ENCODE data around the gene NOXO1.
"Not testable (repeated sequence)": the region's sequence is repeated elsewhere in the genome, so short reads cannot be mapped to it uniquely, and the experiment has no call there.

Gene NOXO1

GRCh38 chr16:1941162-1942046 lies 39.9 kb downstream of the NOXO1 start:
- no peak for DNase-seq (ENCODE audit: low read depth)

GRCh38 chr16:1940273-1941161 lies 40.8 kb downstream of the NOXO1 start:
- no peak for DNase-seq (ENCODE audit: low read depth)

- DNase-seq (ENCODE audit: low read depth) = not testable (repeated sequence)
These were observed 41.4 kb downstream of the NOXO1 start for GRCh38 chr16:1939833-1940232.

GRCh38 chr16:1938910-1939309 lies 42.4 kb downstream of the NOXO1 start:
- no peak for DNase-seq (ENCODE audit: low read depth)

GRCh38 chr16:1938316-1938715 lies 43.0 kb downstream of the NOXO1 start:
- no peak for DNase-seq (ENCODE audit: low read depth)

DNA sequence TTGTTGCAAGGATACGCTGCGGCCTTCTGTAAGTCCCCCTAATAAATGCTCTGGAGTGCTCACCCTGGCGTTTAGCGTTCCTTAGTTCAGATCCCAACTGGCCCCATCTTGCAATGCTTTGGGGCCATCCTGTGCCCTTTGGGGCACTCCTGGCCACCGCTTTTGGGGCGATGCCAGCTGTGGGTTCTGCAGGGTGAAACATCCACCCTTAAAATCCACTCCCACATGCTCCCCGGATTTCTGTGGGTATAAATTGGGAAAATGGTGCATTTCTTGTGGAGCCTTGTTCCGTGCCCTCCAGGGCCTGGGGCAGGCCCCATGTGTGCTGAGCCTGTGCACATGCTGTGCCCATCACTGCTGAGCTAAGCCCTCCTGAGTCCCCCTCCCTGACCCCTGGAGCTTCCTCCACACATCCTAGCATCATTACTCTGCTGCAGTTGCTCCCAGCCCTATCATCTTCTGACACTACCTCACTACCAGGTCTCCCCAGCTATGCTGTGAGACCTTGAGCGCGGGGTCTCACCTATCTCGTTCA lies 44.3 kb downstream of the NOXO1 start:
- no peak for DNase-seq (ENCODE audit: low read depth)

- no peak for DNase-seq (ENCODE audit: low read depth)
These were observed 48.1 kb downstream of the NOXO1 start for GRCh38 chr16:1933097-1933661.

GRCh38 chr16:1932050-1933028 lies 48.9 kb downstream of the NOXO1 start:
- no peak for DNase-seq (ENCODE audit: low read depth)

DNA sequence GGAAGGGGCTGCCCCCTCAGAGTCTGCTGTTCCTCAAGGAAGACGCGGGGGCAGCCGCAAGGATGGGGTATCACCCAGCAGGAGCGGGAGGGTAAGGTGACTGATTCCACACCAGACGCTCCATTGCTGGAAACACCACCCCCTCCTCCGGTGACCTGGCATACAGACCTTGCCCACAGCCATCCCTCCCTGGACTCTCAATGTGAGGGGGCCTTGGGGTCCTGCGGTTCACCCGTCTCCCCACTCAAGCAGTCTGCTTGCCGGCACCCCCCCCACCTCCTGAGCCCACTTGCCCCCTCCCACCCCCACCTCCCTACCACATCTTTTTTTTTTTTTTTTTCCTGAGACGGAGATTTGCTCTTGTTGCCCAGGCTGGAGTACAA lies 50.9 kb downstream of the NOXO1 start:
- no peak for DNase-seq (ENCODE audit: low read depth)

DNA sequence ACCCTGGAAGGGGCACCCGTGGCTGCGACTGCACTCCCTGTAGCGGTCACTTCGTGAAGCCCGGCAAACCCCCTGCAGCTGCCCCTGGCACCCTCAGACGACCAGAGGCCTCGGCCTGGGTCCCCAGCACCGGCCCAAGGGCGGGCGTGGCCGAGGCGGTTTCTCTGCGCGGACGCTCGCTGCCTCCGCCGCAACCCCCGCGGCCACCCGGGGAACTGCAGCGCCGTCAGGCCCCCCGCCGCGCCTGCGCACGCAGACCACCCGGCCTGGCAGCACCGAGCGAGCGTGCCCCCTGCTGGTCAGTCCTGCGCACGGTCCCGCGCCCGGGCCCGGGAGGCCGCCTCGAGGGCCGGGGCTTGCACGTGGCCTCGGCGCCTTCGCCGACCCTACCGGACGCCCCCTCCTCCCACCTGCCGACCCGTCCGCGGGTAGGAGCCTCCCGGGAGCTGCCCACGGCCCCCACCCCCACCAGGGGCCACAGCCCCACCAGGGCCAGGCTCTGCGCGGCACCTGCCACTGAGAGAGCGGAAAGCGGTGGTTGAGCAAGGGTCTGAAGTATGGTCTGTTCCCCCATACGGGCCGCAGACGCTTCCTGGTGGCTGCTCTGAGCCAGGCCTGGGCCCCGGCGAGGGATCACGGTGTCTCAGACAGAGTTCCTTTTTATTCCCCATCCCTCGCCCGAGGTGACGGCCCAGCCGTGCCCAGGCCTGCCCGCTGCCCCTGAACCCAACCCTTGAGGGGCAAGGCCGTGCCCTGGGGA lies 51.5 kb downstream of the NOXO1 start:
- DNase-seq (ENCODE audit: low read depth) = no peak

- no peak for DNase-seq (ENCODE audit: low read depth)
These were observed 52.2 kb downstream of the NOXO1 start for GRCh38 chr16:1929105-1929504.

All from GM04503 (cell line).